AG04449 (cell line): ENCODE measurements around the gene CALN1.
"Not testable (repeated sequence)": the region's sequence is repeated elsewhere in the genome, so short reads cannot be mapped to it uniquely, and the experiment has no call there.

Experiments
- CTCF ChIA-PET: fragments of 350-600 bp; formaldehyde crosslinking; extraction: SDS; loops from one replicate; lab custom pipeline; 2021; ENCODE audit warnings: antibody characterized with exemption; lab: Yijun Ruan, JAX
- POLR2A ChIA-PET: fragments of 400-600, 350-600 bp; formaldehyde crosslinking; extraction: SDS; loops from one replicate; lab custom pipeline; 2020; ENCODE audit warnings: antibody characterized with exemption, inconsistent platforms; lab: Yijun Ruan, JAX
- DNase-seq: peaks from one replicate; pipeline ENCODE4 v3.0.0-alpha.2; 2010; ENCODE audit warnings: low read depth, low spot score
- H3K4me3 ChIP-seq: 2 replicates; pipeline ENCODE4 v1.5.1; 2011; ENCODE audit warnings: low read depth, mild to moderate bottlenecking, control low read depth, low read length
- CTCF ChIP-seq: IDR thresholded peaks from one replicate; pipeline ENCODE4 v1.5.1; 2011; ENCODE audit warnings: mild to moderate bottlenecking, moderate library complexity, low read length, control low read depth, inconsistent platforms; ENCODE audit not compliant: insufficient read depth; ENCODE audit errors: missing control alignments

The CALN1 gene

GRCh38 chr7:71740174-71740560, 672.0 kb downstream of the CALN1 start:
- ChIA-PET CTCF (interaction anchor here (0.8 to 1.7 kb wide), 3 partner anchors 882 to 912 kb away, joined by 3 to 4 read pairs (median 3); no protein-coding TSS in a partner anchor), POLR2A (no interaction called here)
- H3K4me3 ChIP-seq: no peak overlapping the region
- TF ChIP-seq CTCF: no peak
- DNase-seq: no peak

GRCh38 chr7:71739520-71740173, 672.5 kb downstream of the CALN1 start:
- ChIA-PET CTCF (interaction anchor here (0.8 to 6.6 kb wide), 2 partner anchors 910 to 911 kb away, joined by 3 to 88 read pairs; no protein-coding TSS in a partner anchor), POLR2A (no interaction called here)
- no peak for DNase-seq
- TF ChIP-seq CTCF: no peak
- no peak overlapping the region for H3K4me3 ChIP-seq

GRCh38 chr7:71737931-71738540, 674.1 kb downstream of the CALN1 start:
- DNase-seq, H3K4me3 ChIP-seq, POLR2A ChIA-PET: not testable (repeated sequence)
- CTCF ChIA-PET: interaction anchor here (6.6 kb wide), 1 partner anchor 909 kb away, joined by 88 read pairs; no protein-coding TSS in a partner anchor

- no peak overlapping the region for H3K4me3 ChIP-seq
- POLR2A ChIA-PET: no interaction called here
- CTCF ChIA-PET: interaction anchor here (0.7 to 10.3 kb wide), 18 partner anchors 9 to 907 kb away, joined by 3 to 185 read pairs (median 4); no protein-coding TSS in a partner anchor
- no peak for DNase-seq
- peak; percentile 86 for TF ChIP-seq CTCF
These were observed 676.1 kb downstream of the CALN1 start for GRCh38 chr7:71735961-71736556.

GRCh38 chr7:71733107-71733870, 678.8 kb downstream of the CALN1 start:
- TF ChIP-seq CTCF: peak; percentile 90
- no peak overlapping the region for H3K4me3 ChIP-seq

GRCh38 chr7:71731740-71732139, 680.4 kb downstream of the CALN1 start:
- ChIA-PET CTCF (interaction anchor here (2.8 to 10.3 kb wide), 3 partner anchors 10 to 903 kb away, joined by 12 to 185 read pairs (median 17); no protein-coding TSS in a partner anchor), POLR2A (no interaction called here)

More at GRCh38 chr7:71733107-71733870, 678.8 kb downstream of the CALN1 start:
- DNase-seq: no peak
- CTCF ChIA-PET: interaction anchor here (0.5 to 10.3 kb wide), 19 partner anchors 11 to 911 kb away, joined by 3 to 185 read pairs (median 5); no protein-coding TSS in a partner anchor
- POLR2A ChIA-PET: no interaction called here

More at GRCh38 chr7:71731740-71732139, 680.4 kb downstream of the CALN1 start:
- no peak for TF ChIP-seq CTCF
- no peak overlapping the region for H3K4me3 ChIP-seq
- no peak for DNase-seq
